ENCODE measurements around the gene PGGT1B.

The PGGT1B gene

GRCh38 chr5:115186794-115187193 lies 75.9 kb downstream of the PGGT1B start:
- Histone ChIP-seq H3K27me3 (ENCODE audit: low read length) (no peaks in the 10 kb centered on the region), H3K4me2 (ENCODE audit: low read depth, low read length, poor library complexity, severe bottlenecking) (no peak overlapping the region), H3K9me3 (ENCODE audit: insufficient read depth, low read length) (no peaks in the 10 kb centered on the region), H2AFZ (ENCODE audit: low read depth, low read length, severe bottlenecking) (no peak overlapping the region), H4K20me1 (ENCODE audit: low read depth, low read length) (no peaks in the 10 kb centered on the region), H3K4me3 (ENCODE audit: insufficient read depth, low read length, poor library complexity, severe bottlenecking) (no peak overlapping the region), H3K79me2 (ENCODE audit: insufficient read depth, low read length) (no peaks in the 10 kb centered on the region), H3K9ac (ENCODE audit: low read length) (no peak overlapping the region), H3K9me2 (replicated peaks; ENCODE audit: insufficient read depth, low read length) (no peaks in the 10 kb centered on the region), H3K36me3 (ENCODE audit: low read length) (no peaks in the 10 kb centered on the region), H3K27ac (ENCODE audit: low read depth, low read length) (no peak overlapping the region), H3F3A (ENCODE audit: insufficient read depth) (no peaks in the 10 kb centered on the region)
- TF ChIP-seq CTCF (IDR thresholded peaks at IDR 0.05; ENCODE audit: insufficient read depth, low read length, poor library complexity, severe bottlenecking) (no peak), EZH2phosphoT487 (conservative IDR thresholded peaks at IDR 0.05; ENCODE audit: low read length) (no peak)

GRCh38 chr5:115184770-115185169 lies 77.9 kb downstream of the PGGT1B start:
- Histone ChIP-seq H3K9me2 (replicated peaks; ENCODE audit: insufficient read depth, low read length) (no peaks in the 10 kb centered on the region), H2AFZ (ENCODE audit: low read depth, low read length, severe bottlenecking) (no peak overlapping the region), H3F3A (ENCODE audit: insufficient read depth) (peaks cover 9% of the 10 kb centered on the region; the same call in 1 of the 2 replicates), H3K4me3 (ENCODE audit: insufficient read depth, low read length, poor library complexity, severe bottlenecking) (no peak overlapping the region), H3K27ac (ENCODE audit: low read depth, low read length) (no peak overlapping the region), H3K9ac (ENCODE audit: low read length) (no peak overlapping the region), H3K79me2 (ENCODE audit: insufficient read depth, low read length) (no peaks in the 10 kb centered on the region), H4K20me1 (ENCODE audit: low read depth, low read length) (no peaks in the 10 kb centered on the region), H3K4me2 (ENCODE audit: low read depth, low read length, poor library complexity, severe bottlenecking) (no peak overlapping the region), H3K36me3 (ENCODE audit: low read length) (no peaks in the 10 kb centered on the region), H3K27me3 (ENCODE audit: low read length) (no peaks in the 10 kb centered on the region), H3K9me3 (ENCODE audit: insufficient read depth, low read length) (no peaks in the 10 kb centered on the region)
- TF ChIP-seq CTCF (IDR thresholded peaks at IDR 0.05; ENCODE audit: insufficient read depth, low read length, poor library complexity, severe bottlenecking) (no peak), EZH2phosphoT487 (conservative IDR thresholded peaks at IDR 0.05; ENCODE audit: low read length) (no peak)

GRCh38 chr5:115181757-115182156 lies 80.9 kb downstream of the PGGT1B start:
- no peaks in the 10 kb centered on the region for H3K9me3 ChIP-seq (ENCODE audit: insufficient read depth, low read length)
- H3K9me2 ChIP-seq (replicated peaks; ENCODE audit: insufficient read depth, low read length) = no peaks in the 10 kb centered on the region
- no peaks in the 10 kb centered on the region for H3K79me2 ChIP-seq (ENCODE audit: insufficient read depth, low read length)
- H2AFZ ChIP-seq (ENCODE audit: low read depth, low read length, severe bottlenecking) = no peak overlapping the region
- H3K36me3 ChIP-seq (ENCODE audit: low read length) = no peaks in the 10 kb centered on the region
- no peaks in the 10 kb centered on the region for H3K27me3 ChIP-seq (ENCODE audit: low read length)
- H3K4me3 ChIP-seq (ENCODE audit: insufficient read depth, low read length, poor library complexity, severe bottlenecking) = no peak overlapping the region
- no peak overlapping the region for H3K9ac ChIP-seq (ENCODE audit: low read length)
- TF ChIP-seq CTCF (IDR thresholded peaks at IDR 0.05; ENCODE audit: insufficient read depth, low read length, poor library complexity, severe bottlenecking) (no peak), EZH2phosphoT487 (conservative IDR thresholded peaks at IDR 0.05; ENCODE audit: low read length) (no peak)
- H4K20me1 ChIP-seq (ENCODE audit: low read depth, low read length) = no peaks in the 10 kb centered on the region
- H3K27ac ChIP-seq (ENCODE audit: low read depth, low read length) = no peak overlapping the region
- peaks cover 9% of the 10 kb centered on the region; the same call in 1 of the 2 replicates for H3F3A ChIP-seq (ENCODE audit: insufficient read depth)
- H3K4me2 ChIP-seq (ENCODE audit: low read depth, low read length, poor library complexity, severe bottlenecking) = no peak overlapping the region

Data from SU-DHL-6 (cell line).